Astrocyte of the cerebellum (primary cell): ENCODE results near the gene PRAMEF5.
"Not testable (repeated sequence)": the region's sequence is repeated elsewhere in the genome, so short reads cannot be mapped to it uniquely, and the experiment has no call there.

Experiments used
- DNase-seq: peaks from one replicate; pipeline ENCODE4 v3.0.0-alpha.2; 2011; ENCODE audit warnings: low read depth
- H3K4me3 ChIP-seq: 2 replicates; pipeline ENCODE4 v1.5.1; 2011; ENCODE audit warnings: mild to moderate bottlenecking, low read depth, low read length, moderate library complexity
- in situ Hi-C: cut with HindIII; loops from 2 replicates; pipeline ENCODE4 v1.10.0; 2017; ENCODE audit warnings: low sequenced_read_pairs

PRAMEF5 gene

DNA sequence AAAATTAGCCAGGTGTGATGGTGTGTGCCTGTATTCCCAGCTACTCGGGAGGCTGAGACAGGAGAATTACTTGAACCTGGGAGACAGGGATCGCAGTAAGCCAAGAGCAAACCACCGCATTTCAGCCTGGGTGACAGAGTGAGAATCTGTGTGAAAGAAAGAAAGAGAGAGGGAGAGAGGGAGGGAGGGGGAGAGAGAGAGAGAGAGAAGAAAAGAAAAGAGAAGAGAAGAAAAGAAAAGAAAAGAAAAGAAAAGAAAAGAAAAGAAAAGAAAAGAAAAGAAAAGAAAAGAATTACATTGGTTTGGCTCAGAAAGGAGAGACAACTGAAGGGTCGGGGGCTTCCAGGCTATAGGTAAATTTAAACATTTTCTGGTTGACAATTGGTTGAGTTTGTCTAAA is 14.4 kb upstream of the PRAMEF5 start:
- DNase-seq, H3K4me3 ChIP-seq, in situ Hi-C loops: not testable (repeated sequence)

DNA sequence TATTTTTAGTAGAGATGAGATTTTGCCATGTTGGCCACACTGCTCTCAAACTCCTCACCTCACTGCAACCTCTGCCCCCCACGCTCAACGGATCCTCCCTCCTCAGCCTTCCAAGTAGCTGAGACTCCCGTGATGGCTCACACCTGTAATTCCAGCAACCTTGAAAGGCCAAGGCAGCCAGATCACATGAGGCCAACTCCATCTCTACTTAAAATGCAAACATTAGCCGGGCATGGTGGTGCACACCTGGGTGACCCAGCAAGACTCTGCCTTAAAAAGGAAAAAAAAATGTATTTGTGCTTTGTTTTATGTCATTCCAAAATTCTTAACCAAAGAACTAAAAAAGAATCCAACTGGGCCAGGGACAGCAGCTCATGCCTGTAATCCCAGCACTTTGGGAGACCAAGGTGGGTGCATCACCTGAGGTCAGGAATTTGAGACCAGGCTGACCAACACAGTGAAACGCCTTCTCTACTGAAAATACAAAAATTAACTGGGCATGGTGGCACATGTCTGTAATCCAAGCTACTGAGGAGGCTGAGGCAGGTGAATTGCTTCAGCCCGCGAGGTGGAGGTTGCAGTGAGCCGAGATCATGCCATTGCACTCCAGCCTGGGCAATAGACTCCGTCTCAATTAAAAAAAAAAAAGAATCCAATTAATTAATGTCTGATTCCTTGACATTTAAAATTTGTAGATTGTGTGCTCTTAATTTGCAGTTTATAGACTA is 10.3 kb upstream of the PRAMEF5 start:
- DNase-seq, H3K4me3 ChIP-seq, in situ Hi-C loops: not testable (repeated sequence)

DNA sequence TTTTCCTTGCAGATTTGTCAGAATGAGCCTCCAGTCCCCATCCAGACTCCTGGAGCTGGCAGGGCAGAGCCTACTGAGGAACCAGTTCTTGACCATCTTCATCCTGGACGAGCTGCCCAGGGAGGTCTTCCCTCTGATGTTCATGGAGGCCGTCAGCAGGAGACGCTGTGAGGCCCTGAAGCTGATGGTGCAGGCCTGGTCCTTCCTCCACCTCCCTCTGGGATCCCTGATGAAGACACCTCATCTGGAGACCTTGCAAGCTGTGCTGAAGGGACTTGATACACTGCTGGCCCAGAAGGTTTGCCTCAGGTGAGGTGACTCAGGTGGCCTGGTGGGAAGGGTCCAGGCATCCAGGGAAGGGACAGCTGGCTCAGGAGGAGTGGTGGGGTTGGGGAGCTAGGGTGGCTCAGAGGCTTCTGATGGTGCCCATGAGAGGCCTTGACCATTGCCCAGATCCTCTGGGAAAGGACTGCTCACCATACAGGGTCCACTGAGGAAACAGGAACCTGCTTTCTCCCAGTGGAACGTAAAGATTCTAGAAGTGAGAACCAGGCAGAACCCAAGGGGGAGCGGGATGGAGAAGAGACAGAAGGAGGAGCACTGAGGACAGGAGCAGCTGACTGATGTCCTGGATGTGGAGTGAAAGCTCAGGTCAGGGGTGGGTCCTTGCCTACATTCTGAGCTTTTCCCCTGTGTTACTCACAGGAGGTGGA is 8.0 kb upstream of the PRAMEF5 start:
- DNase-seq, in situ Hi-C loops, H3K4me3 ChIP-seq: not testable (repeated sequence)

DNA sequence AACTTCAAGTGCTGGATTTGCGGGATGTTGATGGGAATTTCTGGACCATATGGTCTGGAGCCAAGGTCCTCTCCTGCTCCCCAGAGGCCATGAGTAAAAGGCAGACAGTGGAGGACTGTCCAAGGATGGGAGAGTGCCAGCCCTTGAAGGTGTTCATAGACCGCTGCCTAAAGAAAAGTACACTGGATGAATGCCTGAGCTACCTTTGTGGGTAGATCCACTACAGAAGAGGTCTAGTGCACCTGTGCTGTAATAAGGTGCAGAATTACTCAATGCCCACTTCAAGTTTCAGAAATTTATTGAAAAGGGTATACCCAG is 7.5 kb upstream of the PRAMEF5 start:
- H3K4me3 ChIP-seq, in situ Hi-C loops, DNase-seq: not testable (repeated sequence)

DNA sequence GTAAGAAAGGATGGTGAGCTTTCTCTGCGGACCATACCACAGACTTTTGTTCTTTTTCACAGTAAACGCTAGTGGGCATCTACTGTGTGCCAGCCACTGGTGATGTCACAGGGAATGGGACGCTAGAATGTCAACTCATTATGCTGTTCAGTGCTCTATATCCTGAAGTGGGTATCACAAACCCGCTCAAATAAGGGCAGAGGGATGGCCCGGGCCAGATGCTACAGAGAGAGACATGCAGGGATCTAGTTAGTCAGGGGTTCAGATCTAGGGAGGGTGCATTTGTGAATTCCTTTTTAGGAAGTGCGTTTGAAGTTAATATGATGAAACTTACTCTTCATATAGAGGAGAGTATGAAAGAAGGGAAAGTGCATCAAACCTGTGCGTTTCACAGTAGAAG is 6.9 kb upstream of the PRAMEF5 start:
- DNase-seq, in situ Hi-C loops, H3K4me3 ChIP-seq: not testable (repeated sequence)

DNA sequence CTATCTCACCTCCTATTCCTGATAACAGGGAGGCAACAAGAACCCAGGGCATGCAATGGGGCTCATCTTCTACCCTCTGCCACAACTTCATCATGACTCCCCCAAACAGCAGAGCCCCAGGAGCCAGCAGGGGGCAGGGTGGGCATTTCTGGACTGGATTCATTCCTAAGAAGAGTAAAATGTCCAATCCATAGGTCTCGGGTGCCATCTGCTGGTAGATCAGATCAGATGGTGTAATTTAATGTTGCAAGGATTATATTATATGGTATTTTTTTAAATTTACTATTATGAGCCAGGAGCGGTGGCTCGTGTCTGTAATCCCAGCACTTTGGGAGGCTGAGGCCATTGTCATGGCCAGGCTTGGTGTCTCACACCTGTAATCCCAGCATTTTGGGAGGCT is 11.1 kb downstream of the PRAMEF5 start:
- H3K4me3 ChIP-seq, DNase-seq, in situ Hi-C loops: not testable (repeated sequence)

DNA sequence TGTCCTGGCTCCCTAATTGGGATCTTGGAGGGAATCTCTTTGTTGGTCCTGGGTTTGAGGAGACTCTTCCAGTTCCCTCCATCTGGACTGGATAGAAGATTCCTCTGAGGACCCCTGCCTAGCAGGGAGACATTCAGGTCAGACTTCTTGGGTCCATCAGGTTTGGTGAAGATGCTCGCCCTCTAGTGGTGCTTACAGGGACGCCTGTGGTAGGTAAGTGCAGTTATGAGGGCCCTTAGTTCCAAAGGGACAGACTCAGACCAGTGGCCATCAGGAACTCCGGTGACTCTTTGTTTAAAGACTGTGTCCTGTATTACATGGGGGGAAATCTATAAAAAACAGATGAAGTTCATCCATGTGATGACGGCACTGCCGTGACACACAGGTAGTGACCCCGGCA is 23.0 kb downstream of the PRAMEF5 start:
- in situ Hi-C loops, DNase-seq: not testable (repeated sequence)

DNA sequence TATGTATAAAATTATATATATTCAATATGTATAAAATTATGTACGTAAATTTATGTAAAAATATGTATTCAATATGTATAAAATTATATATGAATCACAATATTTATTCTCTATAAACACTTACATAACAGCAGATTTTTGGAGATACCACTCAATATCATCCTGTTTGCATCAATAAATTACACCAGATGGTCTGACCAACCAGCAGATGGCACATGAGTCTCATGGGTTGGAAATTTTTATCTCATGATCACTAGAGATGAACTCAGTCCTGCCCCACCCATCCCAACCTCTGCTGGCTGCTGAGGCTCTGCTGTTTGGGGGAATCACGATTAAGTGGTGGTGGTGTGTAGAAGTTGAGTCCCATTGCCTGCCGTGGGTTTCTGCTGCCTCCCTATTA is 25.6 kb downstream of the PRAMEF5 start:
- H3K4me3 ChIP-seq, in situ Hi-C loops, DNase-seq: not testable (repeated sequence)

More for the DNA sequence above, 23.0 kb downstream of the PRAMEF5 start:
- not testable (repeated sequence) for H3K4me3 ChIP-seq

DNA sequence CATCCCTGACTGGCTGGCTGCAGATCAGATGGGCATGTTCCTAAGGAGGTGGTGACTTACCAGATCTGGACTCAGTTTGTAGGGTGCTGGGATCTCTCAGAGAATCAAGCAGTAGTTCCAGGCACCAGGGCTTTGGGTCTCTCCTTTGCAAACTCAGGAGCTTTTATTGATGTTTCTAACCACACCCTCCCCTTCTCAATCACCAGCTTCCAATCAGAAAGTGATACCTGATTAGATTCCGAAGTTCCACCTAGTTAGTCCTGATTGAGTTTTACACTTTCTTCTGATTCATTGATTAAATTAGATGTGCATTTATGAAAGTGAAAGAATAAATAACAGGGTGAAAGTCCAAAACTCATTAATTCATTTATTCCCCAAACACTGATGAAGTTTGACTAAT is 31.0 kb downstream of the PRAMEF5 start, which contains the start of gene PRAMEF8:
Gene PRAMEF8 (minus strand): TSS at position 101 of the 400 bp plus-strand sequence. CDS start 1,046 bp downstream, outside the sequence.
- H3K4me3 ChIP-seq, in situ Hi-C loops, DNase-seq: not testable (repeated sequence)

DNA sequence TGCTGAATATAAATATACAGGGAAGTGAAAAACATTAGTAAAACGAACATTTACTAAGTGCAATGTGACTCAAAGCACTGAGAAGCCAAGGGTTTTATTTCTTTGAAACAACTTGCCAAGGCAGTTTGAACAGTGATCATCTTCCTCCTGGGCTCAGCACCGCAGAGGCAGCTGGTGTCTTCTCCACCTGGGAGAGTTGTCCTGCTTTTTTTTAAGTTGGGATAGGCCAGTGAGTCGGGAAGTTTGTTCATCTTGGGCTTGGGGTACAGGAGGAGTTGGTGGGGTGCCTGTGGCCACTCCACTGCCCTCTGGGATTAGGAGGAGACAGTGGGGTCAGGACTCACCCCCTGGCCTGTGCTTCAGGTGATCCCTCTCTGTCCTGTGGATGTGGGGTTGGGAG is 35.0 kb downstream of the PRAMEF5 start:
- DNase-seq, H3K4me3 ChIP-seq, in situ Hi-C loops: not testable (repeated sequence)

DNA sequence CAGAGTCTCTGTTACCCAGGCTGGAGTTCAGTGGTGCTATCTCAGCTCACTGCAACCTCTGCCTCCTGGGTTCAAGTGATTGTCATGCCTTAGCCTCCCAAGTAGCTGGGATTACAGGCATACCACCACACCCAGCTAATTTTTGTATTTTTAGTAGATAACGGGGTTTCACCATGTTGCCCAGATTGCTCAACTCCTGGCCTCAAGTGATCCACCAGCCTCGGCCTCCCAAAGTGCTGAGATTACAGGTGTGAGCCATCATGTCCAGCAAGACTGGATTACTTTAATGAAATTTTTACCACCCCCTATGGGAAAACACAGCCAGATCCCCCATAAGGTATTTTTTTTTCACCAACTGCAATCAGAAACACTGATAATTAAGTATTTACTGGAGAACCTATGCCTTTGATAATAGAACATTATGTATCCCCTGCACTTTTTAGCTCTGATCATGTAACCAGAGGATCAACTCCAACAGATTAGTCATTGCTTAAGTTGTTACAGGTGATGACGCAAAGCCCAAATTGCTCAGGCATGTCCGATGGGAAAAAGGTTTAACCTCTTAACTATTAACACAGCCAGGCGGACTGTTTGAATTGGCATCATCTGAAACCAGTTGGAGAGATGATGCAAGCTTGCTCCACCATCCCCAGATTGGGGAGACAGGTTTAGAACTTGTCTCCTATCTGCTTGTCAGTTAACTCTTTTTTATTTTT is 43.4 kb downstream of the PRAMEF5 start:
- in situ Hi-C loops, DNase-seq, H3K4me3 ChIP-seq: not testable (repeated sequence)

DNA sequence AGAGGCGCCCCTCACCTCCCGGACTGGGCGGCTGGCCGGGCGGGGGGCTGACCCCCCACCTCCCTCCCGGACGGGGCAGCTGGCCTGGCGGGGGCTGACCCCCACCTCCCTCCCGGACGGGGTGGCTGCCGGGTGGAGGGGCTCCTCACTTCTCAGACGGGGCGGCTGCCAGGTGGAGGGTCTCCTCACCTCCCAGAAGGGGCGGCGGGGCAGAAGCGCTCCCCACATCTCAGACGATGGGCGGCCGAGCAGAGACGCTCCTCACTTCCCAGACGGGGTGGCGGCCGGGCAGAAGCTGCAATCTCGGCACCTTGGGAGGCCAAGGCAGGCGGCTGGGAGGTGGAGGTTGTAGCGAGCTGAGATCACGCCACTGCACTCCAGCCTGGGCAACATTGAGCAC is 44.7 kb downstream of the PRAMEF5 start:
- in situ Hi-C loops: not testable (repeated sequence)

DNA sequence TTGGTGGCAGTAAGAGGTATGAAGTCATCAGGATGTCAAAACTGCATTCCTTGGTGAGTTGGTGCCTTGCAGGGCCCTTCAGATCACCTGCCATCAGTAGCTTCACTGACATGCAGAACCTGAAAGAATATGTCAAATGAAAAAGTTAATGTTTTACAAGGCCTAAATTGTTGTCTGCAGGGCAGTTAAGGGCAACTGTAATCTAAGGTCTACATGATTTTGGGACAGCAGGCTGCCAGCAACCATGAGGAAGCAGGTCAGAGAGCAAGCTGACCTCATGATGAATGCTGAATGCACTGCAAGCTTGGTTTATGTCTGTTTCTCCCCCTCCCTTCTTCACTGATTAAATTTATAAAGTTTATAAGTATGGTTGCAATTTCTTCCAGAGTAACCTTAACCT is 48.2 kb downstream of the PRAMEF5 start:
- DNase-seq, H3K4me3 ChIP-seq, in situ Hi-C loops: not testable (repeated sequence)

More for the DNA sequence above, 44.7 kb downstream of the PRAMEF5 start:
- DNase-seq, H3K4me3 ChIP-seq: not testable (repeated sequence)

DNA sequence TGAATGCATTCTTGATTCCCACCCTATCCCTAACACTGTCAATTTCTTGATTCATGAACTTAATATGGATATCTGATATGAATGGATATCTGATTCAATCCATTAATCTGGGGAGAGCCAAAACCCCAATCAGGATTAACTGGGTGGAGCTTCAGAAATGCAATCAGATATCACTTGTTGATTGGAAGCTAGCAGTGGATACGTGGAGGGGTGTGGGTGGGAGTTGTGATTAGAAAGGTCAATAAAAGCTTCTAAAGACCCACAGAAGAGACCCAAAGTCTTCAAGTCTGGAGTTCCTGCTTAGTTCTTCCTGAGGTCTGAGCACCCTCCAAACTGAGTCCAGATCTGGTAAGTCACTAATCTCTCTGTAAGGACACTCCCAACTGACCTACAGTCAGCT is 49.2 kb downstream of the PRAMEF5 start, which contains the start of gene PRAMEF33:
Gene PRAMEF33 (plus strand): TSS at position 301 of the 400 bp plus-strand sequence. CDS start 2,416 bp downstream, outside the sequence.
- H3K4me3 ChIP-seq, in situ Hi-C loops, DNase-seq: not testable (repeated sequence)
